Measurements from ENCODE around the gene MARS1.
"Not testable (repeated sequence)": the region's sequence is repeated elsewhere in the genome, so short reads cannot be mapped to it uniquely, and the experiment has no call there.

Gene MARS1

DNA sequence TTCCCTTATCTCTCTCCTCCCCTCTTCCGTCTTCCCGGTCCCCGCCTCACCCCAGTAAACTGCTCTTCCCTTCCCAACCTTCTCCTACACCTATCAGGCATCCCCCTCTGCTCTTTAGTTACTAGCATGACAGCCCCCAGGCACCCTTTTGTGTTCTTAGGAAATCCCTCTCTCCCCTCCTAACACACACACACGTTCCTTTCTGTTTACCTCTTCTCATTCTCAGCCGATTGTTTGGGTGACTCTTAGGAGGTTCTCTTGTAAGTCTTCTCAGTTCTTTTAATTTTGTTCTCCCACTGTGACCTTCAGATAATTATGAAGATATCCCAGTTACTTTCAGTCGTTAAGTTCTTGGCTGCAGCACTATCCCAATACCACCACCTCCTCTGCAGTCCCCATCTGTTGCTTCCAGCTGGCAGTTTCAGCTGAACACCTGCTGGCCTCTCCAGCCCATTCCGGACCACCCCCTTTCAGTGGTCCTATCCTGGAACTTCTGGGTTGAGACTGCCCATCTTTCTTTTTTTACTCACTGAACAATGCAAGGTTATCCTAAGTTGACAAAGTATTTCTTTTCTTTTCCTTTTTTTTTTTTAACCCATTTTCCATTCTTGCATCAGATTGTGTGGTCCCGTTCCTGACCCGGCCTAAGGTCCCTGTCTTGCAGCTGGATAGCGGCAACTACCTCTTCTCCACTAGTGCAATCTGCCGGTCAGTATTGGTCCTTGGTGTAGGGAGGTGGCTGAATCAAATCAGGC lies 711 bp downstream of the MARS1 start:
- in situ Hi-C loops (cut with HindIII; ENCODE audit: low sequenced_read_pairs), result no loop called here
- no peak for DNase-seq (ENCODE audit: low read depth)
- peak overlapping the region; percentile 98 for H3K4me3 ChIP-seq (ENCODE audit: low read depth, low read length)
- TF ChIP-seq, protein P1, sequence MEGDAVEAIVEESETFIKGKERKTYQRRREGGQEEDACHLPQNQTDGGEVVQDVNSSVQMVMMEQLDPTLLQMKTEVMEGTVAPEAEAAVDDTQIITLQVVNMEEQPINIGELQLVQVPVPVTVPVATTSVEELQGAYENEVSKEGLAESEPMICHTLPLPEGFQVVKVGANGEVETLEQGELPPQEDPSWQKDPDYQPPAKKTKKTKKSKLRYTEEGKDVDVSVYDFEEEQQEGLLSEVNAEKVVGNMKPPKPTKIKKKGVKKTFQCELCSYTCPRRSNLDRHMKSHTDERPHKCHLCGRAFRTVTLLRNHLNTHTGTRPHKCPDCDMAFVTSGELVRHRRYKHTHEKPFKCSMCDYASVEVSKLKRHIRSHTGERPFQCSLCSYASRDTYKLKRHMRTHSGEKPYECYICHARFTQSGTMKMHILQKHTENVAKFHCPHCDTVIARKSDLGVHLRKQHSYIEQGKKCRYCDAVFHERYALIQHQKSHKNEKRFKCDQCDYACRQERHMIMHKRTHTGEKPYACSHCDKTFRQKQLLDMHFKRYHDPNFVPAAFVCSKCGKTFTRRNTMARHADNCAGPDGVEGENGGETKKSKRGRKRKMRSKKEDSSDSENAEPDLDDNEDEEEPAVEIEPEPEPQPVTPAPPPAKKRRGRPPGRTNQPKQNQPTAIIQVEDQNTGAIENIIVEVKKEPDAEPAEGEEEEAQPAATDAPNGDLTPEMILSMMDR (IDR thresholded peaks at IDR 0.05; ENCODE audit: low read depth, low read length, missing control alignments), result no peak

DNA sequence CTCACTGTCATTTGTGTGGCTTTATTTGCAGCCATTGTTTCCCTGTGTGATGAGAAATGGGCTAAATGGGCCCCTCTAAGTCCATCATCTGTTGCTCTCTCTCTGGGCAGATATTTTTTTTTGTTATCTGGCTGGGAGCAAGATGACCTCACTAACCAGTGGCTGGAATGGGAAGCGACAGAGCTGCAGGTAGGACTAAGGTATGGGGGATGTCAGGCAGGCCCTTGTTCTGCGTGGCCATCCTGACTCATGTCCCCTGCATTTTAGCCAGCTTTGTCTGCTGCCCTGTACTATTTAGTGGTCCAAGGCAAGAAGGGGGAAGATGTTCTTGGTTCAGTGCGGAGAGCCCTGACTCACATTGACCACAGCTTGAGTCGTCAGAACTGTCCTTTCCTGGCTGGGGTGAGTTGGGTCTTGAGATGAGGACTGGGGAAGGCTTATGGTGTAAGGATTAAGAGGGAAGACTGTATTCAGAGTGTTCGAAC lies 1.3 kb downstream of the MARS1 start:
- H3K4me3 ChIP-seq (ENCODE audit: low read depth, low read length), result peak overlapping the region; percentile 98
- DNase-seq (ENCODE audit: low read depth), result no peak
- in situ Hi-C loops (cut with HindIII; ENCODE audit: low sequenced_read_pairs), result no loop called here
- TF ChIP-seq, protein P1 (IDR thresholded peaks at IDR 0.05; ENCODE audit: low read depth, low read length, missing control alignments), result no peak

GRCh38 chr12:57490126-57490525 lies 2.3 kb downstream of the MARS1 start:
- no peak for DNase-seq (ENCODE audit: low read depth)
- in situ Hi-C loops (cut with HindIII; ENCODE audit: low sequenced_read_pairs), result no loop called here
- no peak overlapping the region for H3K4me3 ChIP-seq (ENCODE audit: low read depth, low read length)
- TF ChIP-seq, protein P1 (IDR thresholded peaks at IDR 0.05; ENCODE audit: low read depth, low read length, missing control alignments), result no peak

DNA sequence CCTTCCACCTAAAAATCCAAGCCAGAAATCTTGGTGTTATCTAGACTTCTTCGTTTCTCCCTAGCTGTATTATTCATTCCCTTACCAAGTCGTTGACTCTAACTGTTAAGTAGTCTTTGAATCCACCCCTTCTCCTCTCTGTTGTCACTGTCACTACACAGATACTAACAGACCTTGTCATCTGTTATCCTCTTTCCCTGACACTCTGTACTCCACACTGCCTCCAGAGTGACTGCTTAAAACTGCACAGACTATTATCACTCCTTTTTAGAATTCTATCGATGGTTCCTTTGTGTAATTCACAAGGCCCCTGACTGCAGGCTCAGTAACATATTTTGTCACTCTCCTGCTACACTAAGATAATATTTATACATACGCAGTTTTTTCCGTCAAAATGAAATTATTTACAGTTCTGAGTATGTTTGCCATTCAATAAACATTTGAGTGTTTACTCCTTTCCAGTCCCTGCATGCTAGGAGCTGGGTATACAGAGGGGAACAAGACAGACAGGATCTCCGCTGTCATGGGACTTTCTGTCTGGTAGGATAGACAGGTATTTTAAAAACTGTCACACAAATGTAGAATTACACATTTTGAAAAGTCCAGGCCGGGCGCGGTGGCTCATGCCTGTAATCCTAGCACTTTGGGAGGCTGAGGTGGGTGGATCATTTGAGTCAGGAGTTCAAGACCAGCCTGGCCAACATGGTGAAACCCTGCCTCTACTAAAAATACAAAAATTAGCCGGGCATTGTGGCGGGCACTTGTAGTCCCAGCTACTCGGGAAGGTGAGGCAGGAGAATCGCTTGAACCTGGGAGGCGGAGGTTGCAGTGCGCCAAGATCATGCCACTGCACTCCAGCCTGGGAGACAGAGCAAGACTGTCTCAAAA lies 3.8 kb downstream of the MARS1 start:
- TF ChIP-seq, protein P1 (IDR thresholded peaks at IDR 0.05; ENCODE audit: low read depth, low read length, missing control alignments), result peak; percentile 10
- in situ Hi-C loops (cut with HindIII; ENCODE audit: low sequenced_read_pairs), result no loop called here
- no peak for DNase-seq (ENCODE audit: low read depth)
- H3K4me3 ChIP-seq (ENCODE audit: low read depth, low read length), result no peak overlapping the region

GRCh38 chr12:57495051-57495701 lies 7.3 kb downstream of the MARS1 start:
- in situ Hi-C loops (cut with HindIII; ENCODE audit: low sequenced_read_pairs); DNase-seq (ENCODE audit: low read depth); H3K4me3 ChIP-seq (ENCODE audit: low read depth, low read length): not testable (repeated sequence)

- no peak for DNase-seq (ENCODE audit: low read depth)
- TF ChIP-seq, protein P1 (IDR thresholded peaks at IDR 0.05; ENCODE audit: low read depth, low read length, missing control alignments), result no peak
- H3K4me3 ChIP-seq (ENCODE audit: low read depth, low read length), result no peak overlapping the region
- in situ Hi-C loops (cut with HindIII; ENCODE audit: low sequenced_read_pairs), result no loop called here
These were observed 9.0 kb downstream of the MARS1 start for GRCh38 chr12:57496822-57497221.

All from astrocyte of the cerebellum (primary cell).